ENCODE results near the gene MAD1L1. TPM values are rescaled to one million over a fixed set of nuclear protein-coding genes. Genes with fewer than 3 reads are reported as not detected.

The MAD1L1 gene
- total and polyA plus RNA-seq, 2 donors (not counting 3 experiments of a cell fraction or from before 2014, with no cell fraction given) = 34.1 to 42.3 TPM

GRCh38 chr7:1979591-1980560 is 252.9 kb downstream of the MAD1L1 start:
- FAIRE-seq = no peak
- TF ChIP-seq POLR2A (IDR thresholded peaks at IDR 0.05; ENCODE audit: low read depth, low read length) = no peak
- POLR2A ChIA-PET = no interaction called here

GRCh38 chr7:1978656-1979590 is 253.8 kb downstream of the MAD1L1 start:
- no peak for FAIRE-seq
- intact Hi-C loops (cut with micrococcal nuclease) (no loop called here), dilution Hi-C loops (cut with MboI; ENCODE audit: extremely low pct_ligation_motif_present, low sequenced_read_pairs) (no loop called here)
- POLR2A ChIA-PET = no interaction called here
- no peaks in the 10 kb centered on the region for H3K9me3 ChIP-seq (replicated peaks; ENCODE audit: control insufficient read depth, insufficient read depth, low read length)
- no peaks in the 10 kb centered on the region for H3K79me2 ChIP-seq (ENCODE audit: control insufficient read depth, insufficient read depth, low read length)
- no peaks in the 10 kb centered on the region for H3K9me1 ChIP-seq (replicated peaks; ENCODE audit: control insufficient read depth, extremely low read depth, insufficient read depth, low read length)
- CTCF ChIA-PET = interaction anchor here (1.0 kb wide), 1 partner anchor 12 kb away, joined by 4 read pairs; no protein-coding TSS in a partner anchor
- H3K27me3 ChIP-seq (ENCODE audit: control insufficient read depth in 2 of 2, insufficient read depth in 2 of 2, low read length in 2 of 2) = no peaks in the 10 kb centered on the region
- H2AFZ ChIP-seq (ENCODE audit: low read depth, low read length) = no peak overlapping the region
- H3K4me1 ChIP-seq (ENCODE audit: control insufficient read depth, extremely low read depth, insufficient read depth, low read length) = no peaks in the 10 kb centered on the region
- no TSS peak for BruUV-seq (replicated peaks)
- H3K9ac ChIP-seq (replicated peaks; ENCODE audit: extremely low read depth, insufficient read depth, low read length) = no peak overlapping the region
- no peak for DNase-seq (ENCODE audit: low read depth, low spot score)
- no peak overlapping the region for H3K27ac ChIP-seq (ENCODE audit: insufficient read depth, low read depth, low read length)
- H4K20me1 ChIP-seq (replicated peaks; ENCODE audit: control insufficient read depth, extremely low read depth, insufficient read depth, low read length) = no peaks in the 10 kb centered on the region
- H3K36me3 ChIP-seq (ENCODE audit: control insufficient read depth in 2 of 2, extremely low read depth in 1 of 2, insufficient read depth in 2 of 2, low read length in 2 of 2) = peaks cover 0 to 4% of the 10 kb centered on the region in 2 experiments
- no peak overlapping the region for H3K4me2 ChIP-seq (ENCODE audit: insufficient read depth, low read length)
- H3K4me3 ChIP-seq (replicated peaks in 1 of 3; ENCODE audit: insufficient read depth in 1 of 3, low read depth in 1 of 3, low read length in 3 of 3) = no peak overlapping the region
- no peak for TF ChIP-seq FOS (IDR thresholded peaks at IDR 0.05; ENCODE audit: borderline replicate concordance, insufficient read depth, low read length)

More at GRCh38 chr7:1979591-1980560, 252.9 kb downstream of the MAD1L1 start:
- no peaks in the 10 kb centered on the region for H3K27me3 ChIP-seq (ENCODE audit: control insufficient read depth in 2 of 2, insufficient read depth in 2 of 2, low read length in 2 of 2)
- H3K9me3 ChIP-seq (replicated peaks; ENCODE audit: control insufficient read depth, insufficient read depth, low read length) = no peaks in the 10 kb centered on the region
- BruUV-seq (replicated peaks) = no TSS peak
- no peak overlapping the region for H2AFZ ChIP-seq (ENCODE audit: low read depth, low read length)
- no peak for DNase-seq (ENCODE audit: low read depth, low spot score)
- no peak overlapping the region for H3K27ac ChIP-seq (ENCODE audit: insufficient read depth, low read depth, low read length)
- H4K20me1 ChIP-seq (replicated peaks; ENCODE audit: control insufficient read depth, extremely low read depth, insufficient read depth, low read length) = no peaks in the 10 kb centered on the region
- H3K4me1 ChIP-seq (ENCODE audit: control insufficient read depth, extremely low read depth, insufficient read depth, low read length) = no peaks in the 10 kb centered on the region
- H3K9ac ChIP-seq (replicated peaks; ENCODE audit: extremely low read depth, insufficient read depth, low read length) = no peak overlapping the region
- peaks cover 0 to 4% of the 10 kb centered on the region in 2 experiments for H3K36me3 ChIP-seq (ENCODE audit: control insufficient read depth in 2 of 2, extremely low read depth in 1 of 2, insufficient read depth in 2 of 2, low read length in 2 of 2)
- no peak overlapping the region for H3K4me3 ChIP-seq (replicated peaks in 1 of 3; ENCODE audit: insufficient read depth in 1 of 3, low read depth in 1 of 3, low read length in 3 of 3)
- no peaks in the 10 kb centered on the region for H3K9me1 ChIP-seq (replicated peaks; ENCODE audit: control insufficient read depth, extremely low read depth, insufficient read depth, low read length)
- CTCF ChIA-PET = interaction anchor here (1.0 kb wide), 1 partner anchor 13 kb away, joined by 4 read pairs; no protein-coding TSS in a partner anchor
- H3K4me2 ChIP-seq (ENCODE audit: insufficient read depth, low read length) = no peak overlapping the region
- intact Hi-C loops (cut with micrococcal nuclease) = no loop called here
- H3K79me2 ChIP-seq (ENCODE audit: control insufficient read depth, insufficient read depth, low read length) = no peaks in the 10 kb centered on the region
- dilution Hi-C loops (cut with MboI; ENCODE audit: extremely low pct_ligation_motif_present, low sequenced_read_pairs) = no loop called here
